Measurements from ENCODE around the gene ZMAT2.
"Not testable (repeated sequence)": the region's sequence is repeated elsewhere in the genome, so short reads cannot be mapped to it uniquely, and the experiment has no call there.

ZMAT2 gene

GRCh38 chr5:140690376-140690932, 9.8 kb upstream of the ZMAT2 start:
- ChIA-PET CTCF (interaction anchor here (0.6 kb wide), 3 partner anchors 10 to 339 kb away, joined by 3 to 6 read pairs (median 3); no protein-coding TSS in a partner anchor), POLR2A (ENCODE audit: low non-redundant PET) (interaction anchor here (0.6 kb wide), 1 partner anchor 317 kb away, joined by 4 read pairs; no protein-coding TSS in a partner anchor)
- TF ChIP-seq CTCF (conservative IDR thresholded peaks at IDR 0.05; ENCODE audit: low read depth) = no peak
- peak overlapping the region; percentile 93 for H3K27ac ChIP-seq
- no peak for DNase-seq (ENCODE audit: low spot score)

GRCh38 chr5:140690941-140691924, 9.0 kb upstream of the ZMAT2 start, which contains the start of the genes HARS1 and HARS2:
HARS1 (minus strand) TSS chr5:140691370; CDS start chr5:140691304, 66 bp downstream.
HARS2 (plus strand) TSS chr5:140691455; CDS start chr5:140691649, 194 bp downstream.
- peak; percentile 98 for DNase-seq (ENCODE audit: low spot score)
- no peak for TF ChIP-seq CTCF (conservative IDR thresholded peaks at IDR 0.05; ENCODE audit: low read depth)
- CTCF ChIA-PET = interaction anchor here (0.5 to 0.8 kb wide), 7 partner anchors 11 to 922 kb away, joined by 3 to 6 read pairs (median 3); no protein-coding TSS in a partner anchor
- POLR2A ChIA-PET (ENCODE audit: low non-redundant PET) = interaction anchor here (0.6 to 1.0 kb wide), 3 partner anchors 29 to 318 kb away, joined by 3 to 4 read pairs (median 4); partner anchors contain the start of genes IK and NDUFA2
- H3K27ac ChIP-seq = peak within 1 kb of the TSS; percentile 93

GRCh38 chr5:140694276-140694675, 6.0 kb upstream of the ZMAT2 start:
- POLR2A ChIA-PET (ENCODE audit: low non-redundant PET) = no interaction called here
- no peak for TF ChIP-seq CTCF (conservative IDR thresholded peaks at IDR 0.05; ENCODE audit: low read depth)
- CTCF ChIA-PET = interaction anchor here (0.7 to 0.9 kb wide), 2 partner anchors 8 to 26 kb away, joined by 3 to 4 read pairs; no protein-coding TSS in a partner anchor
- H3K27ac ChIP-seq = no peak overlapping the region
- no peak for DNase-seq (ENCODE audit: low spot score)

GRCh38 chr5:140696891-140697492, 3.3 kb upstream of the ZMAT2 start:
- POLR2A ChIA-PET (ENCODE audit: low non-redundant PET) = no interaction called here
- CTCF ChIA-PET = interaction anchor here (0.6 to 0.7 kb wide), 3 partner anchors 9 to 150 kb away, joined by 3 read pairs; partner anchors contain the start of gene EIF4EBP3
- H3K27ac ChIP-seq = no peak overlapping the region
- TF ChIP-seq CTCF (conservative IDR thresholded peaks at IDR 0.05; ENCODE audit: low read depth) = no peak
- no peak for DNase-seq (ENCODE audit: low spot score)

- POLR2A ChIA-PET (ENCODE audit: low non-redundant PET) = no interaction called here
- CTCF ChIA-PET = interaction anchor here (0.6 kb wide), 1 partner anchor 457 kb away, joined by 4 read pairs; no protein-coding TSS in a partner anchor
- no peak for DNase-seq (ENCODE audit: low spot score)
- TF ChIP-seq CTCF (conservative IDR thresholded peaks at IDR 0.05; ENCODE audit: low read depth) = no peak
- H3K27ac ChIP-seq = no peak overlapping the region
Observed at GRCh38 chr5:140707812-140708211, 7.6 kb downstream of the ZMAT2 start.

- POLR2A ChIA-PET (ENCODE audit: low non-redundant PET); DNase-seq (ENCODE audit: low spot score): not testable (repeated sequence)
- CTCF ChIA-PET = interaction anchor here (0.6 kb wide), 1 partner anchor 61 kb away, joined by 3 read pairs; the partner anchor contains the start of genes IK and NDUFA2
- 0 out of 2 replicates have a peak overlapping the region, but pooled peaks have one; percentile 11 for H3K27ac ChIP-seq
Observed at GRCh38 chr5:140708787-140709186, 8.5 kb downstream of the ZMAT2 start.

Measured in RWPE1 (cell line).